Measurements from ENCODE around the gene ATP6V0B.

- TF ChIP-seq CTCF (IDR thresholded peaks at IDR 0.05) = no peak
- TF ChIP-seq POLR2A (IDR thresholded peaks at IDR 0.05) = no peak
These were observed 6.9 kb downstream of the ATP6V0B start for GRCh38 chr1:43981636-43982035.

Data from heart left ventricle (tissue), 13 donors.